ENCODE results near the gene YWHAQ.

DNA sequence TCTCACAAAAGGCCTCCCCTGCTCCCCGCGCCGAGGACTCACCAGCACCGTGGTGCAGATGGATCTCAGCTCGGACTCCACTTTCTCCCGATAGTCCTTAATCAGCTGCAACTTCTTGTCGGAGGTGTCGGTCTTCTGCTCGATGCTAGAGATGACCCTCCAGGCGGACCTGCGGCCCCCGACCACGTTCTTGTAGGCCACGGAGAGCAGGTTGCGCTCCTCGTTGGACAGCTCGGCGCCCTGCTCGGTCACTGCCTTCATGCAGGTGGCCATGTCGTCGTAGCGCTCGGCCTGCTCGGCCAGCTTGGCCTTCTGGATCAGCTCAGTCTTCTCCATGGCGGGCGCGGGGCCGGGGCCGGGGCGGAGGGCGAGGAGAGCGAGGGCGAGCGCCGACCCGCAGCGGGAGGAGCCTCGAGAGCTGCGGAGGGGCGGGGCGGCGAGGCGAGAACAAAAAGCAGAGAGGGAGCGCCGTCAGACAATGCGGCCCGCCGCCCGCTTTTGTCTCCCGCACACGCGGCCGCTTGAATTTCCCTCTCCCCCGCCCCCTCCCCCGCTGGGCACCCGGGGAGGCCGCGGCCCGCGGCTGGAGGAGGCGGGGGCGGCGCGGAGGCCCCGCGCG, 571 bp downstream of the YWHAQ start:
- peak; percentile 9; the same call in 1 of the 2 replicates for TF ChIP-seq POLR2A (IDR thresholded peaks at IDR 0.05; ENCODE audit: low read depth, low read length)
- TF ChIP-seq CTCF (conservative IDR thresholded peaks at IDR 0.05; ENCODE audit: low read depth, low read length) = no peak
- peak; percentile 2; the same call in 1 of the 2 replicates for TF ChIP-seq RAD21 (IDR thresholded peaks at IDR 0.05; ENCODE audit: low read length)
- TF ChIP-seq, protein P1, sequence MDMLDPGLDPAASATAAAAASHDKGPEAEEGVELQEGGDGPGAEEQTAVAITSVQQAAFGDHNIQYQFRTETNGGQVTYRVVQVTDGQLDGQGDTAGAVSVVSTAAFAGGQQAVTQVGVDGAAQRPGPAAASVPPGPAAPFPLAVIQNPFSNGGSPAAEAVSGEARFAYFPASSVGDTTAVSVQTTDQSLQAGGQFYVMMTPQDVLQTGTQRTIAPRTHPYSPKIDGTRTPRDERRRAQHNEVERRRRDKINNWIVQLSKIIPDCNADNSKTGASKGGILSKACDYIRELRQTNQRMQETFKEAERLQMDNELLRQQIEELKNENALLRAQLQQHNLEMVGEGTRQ (IDR thresholded peaks at IDR 0.05; ENCODE audit: low read depth, low read length) = no peak
- no peak for TF ChIP-seq SMC3 (IDR thresholded peaks at IDR 0.05; ENCODE audit: low read depth, low read length)
- TF ChIP-seq RFX5 (IDR thresholded peaks at IDR 0.05; ENCODE audit: low read depth, low read length) = no peak
- no peak for TF ChIP-seq MAFK (IDR thresholded peaks at IDR 0.05; ENCODE audit: low read depth, low read length)
- TF ChIP-seq NFE2L2 (IDR thresholded peaks at IDR 0.05; ENCODE audit: low read depth, low read length) = no peak
- no peak for TF ChIP-seq RCOR1 (IDR thresholded peaks at IDR 0.05; ENCODE audit: insufficient replicate concordance, low read length)
- TF ChIP-seq CEBPB (IDR thresholded peaks at IDR 0.05; ENCODE audit: low read depth, low read length) = no peak
